Measurements from ENCODE around the gene SLC12A2.

DNA sequence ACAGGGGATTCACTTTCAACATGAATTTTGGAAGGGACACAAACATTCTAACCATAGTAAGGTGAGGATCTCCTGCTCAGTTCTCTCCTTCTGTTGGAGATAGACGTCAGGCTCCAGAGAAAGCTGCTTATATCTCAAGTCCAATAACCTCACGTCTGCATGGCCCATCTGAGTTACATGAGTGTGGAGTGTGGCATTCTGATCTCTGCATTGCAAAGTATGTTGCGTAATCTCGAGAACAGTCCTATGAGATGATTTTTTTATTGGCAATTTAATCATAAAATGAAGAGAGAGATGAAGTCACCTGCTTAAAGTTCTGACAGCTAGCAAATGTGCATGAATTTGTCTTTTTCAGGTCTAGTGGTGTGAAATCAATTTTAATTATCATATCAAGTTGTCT is 118.8 kb downstream of the SLC12A2 start:
- TF ChIP-seq CTCF (IDR thresholded peaks at IDR 0.05; ENCODE audit: low read length) (no peak), EZH2 (IDR thresholded peaks at IDR 0.05; ENCODE audit: borderline replicate concordance, low read length) (no peak)

Measured in OCI-LY1 (cell line).